ENCODE measurements around the gene MARK3. TPM values are rescaled to one million over a fixed set of nuclear protein-coding genes. Genes with fewer than 3 reads are reported as not detected.

Gene MARK3
- total and polyA plus RNA-seq, 5 experiments from 2014 or later, result 26.8 to 128 (median 36.5) TPM

DNA sequence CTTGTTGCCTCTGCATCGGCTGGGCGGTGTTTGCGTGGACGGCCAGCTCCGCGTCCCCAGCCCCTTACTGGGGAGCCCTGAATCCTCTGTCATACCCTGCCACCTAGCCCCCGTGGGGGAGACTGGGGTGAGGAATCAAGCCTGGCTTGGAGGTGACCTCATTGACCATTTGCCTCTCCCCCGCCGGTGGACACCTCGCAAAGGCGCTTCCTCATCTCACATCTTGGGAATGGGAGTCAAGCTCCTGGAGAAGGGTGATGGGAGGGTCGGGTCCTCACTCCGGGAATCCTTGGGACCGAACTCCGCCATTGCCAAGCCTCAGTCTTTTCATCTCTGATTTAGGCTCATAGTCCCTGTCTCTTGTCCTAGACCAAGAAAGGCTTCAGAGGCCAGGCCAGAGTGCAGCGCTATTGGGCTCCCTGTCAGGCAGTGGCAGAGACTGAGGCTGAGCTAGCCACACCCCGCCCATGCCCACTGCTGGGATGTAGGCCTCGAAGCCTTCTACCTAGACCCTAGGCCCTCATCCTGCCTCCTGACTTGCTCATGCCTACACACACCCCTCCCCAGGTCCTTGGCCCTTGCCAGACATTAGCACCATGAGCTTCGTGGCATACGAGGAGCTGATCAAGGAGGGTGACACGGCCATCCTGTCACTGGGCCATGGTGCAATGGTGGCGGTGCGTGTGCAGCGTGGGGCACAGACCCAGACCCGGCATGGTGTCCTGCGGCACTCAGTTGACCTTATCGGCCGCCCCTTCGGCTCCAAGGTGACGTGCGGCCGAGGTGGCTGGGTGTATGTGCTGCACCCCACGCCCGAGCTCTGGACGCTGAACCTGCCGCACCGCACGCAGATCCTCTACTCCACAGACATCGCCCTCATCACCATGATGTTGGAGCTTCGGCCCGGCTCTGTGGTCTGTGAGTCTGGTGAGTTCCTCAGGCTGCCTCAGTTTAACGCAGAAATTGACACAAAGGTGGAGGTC is 144.5 kb downstream of the MARK3 start:
- DNase-seq (no peak), ATAC-seq (no peak)
- POLR2A ChIA-PET, result interaction anchor here (1.1 to 3.6 kb wide), 5 partner anchors 9 to 196 kb away, joined by 4 to 12 read pairs (median 9); partner anchors contain the start of genes BAG5, COA8 and EIF5
- peak overlapping the region; percentile 86 to 98 (median 95) for H3K27ac Mint-ChIP-seq
- H3K36me3 Mint-ChIP-seq, result peaks cover 0 to 4% (median 0%) of the 10 kb centered on the region in 3 donors
- peak overlapping the region; percentile 88 to 95 (median 92) for H3K4me3 Mint-ChIP-seq
- H3K27me3 Mint-ChIP-seq, result peaks cover 0 to 2% (median 0%) of the 10 kb centered on the region in 5 donors
- no peaks in the 10 kb centered on the region for H3K9me3 Mint-ChIP-seq
- peaks cover 19 to 52% (median 41%) of the 10 kb centered on the region in 4 donors for H3K4me1 Mint-ChIP-seq

DNA sequence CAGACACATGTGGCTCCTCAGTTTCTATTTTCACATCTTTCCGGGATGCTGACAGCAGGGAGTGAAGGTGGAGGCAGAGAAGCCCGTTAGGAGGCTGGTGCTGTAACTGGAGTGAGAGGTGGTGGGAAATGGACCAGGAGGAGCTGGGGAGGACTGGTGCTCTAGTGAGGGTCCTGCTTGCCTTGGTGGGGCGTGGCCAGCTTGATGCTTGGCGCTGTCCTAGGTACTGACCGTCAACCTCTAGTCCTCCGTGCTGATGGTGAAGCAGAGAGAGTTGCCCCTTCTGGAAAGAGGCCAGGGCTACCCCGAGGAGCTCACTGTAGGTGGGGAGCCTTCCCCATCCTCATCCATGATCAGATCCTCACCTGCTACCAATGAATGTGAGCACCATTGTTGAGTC is 145.2 kb downstream of the MARK3 start:
- no peak for ATAC-seq
- H3K27me3 Mint-ChIP-seq, result peaks cover 0 to 2% (median 0%) of the 10 kb centered on the region in 5 donors
- H3K9me3 Mint-ChIP-seq, result no peaks in the 10 kb centered on the region
- peaks cover 19 to 52% (median 41%) of the 10 kb centered on the region in 4 donors for H3K4me1 Mint-ChIP-seq
- peak in 2 of 10 donors; percentile 26 to 29 for DNase-seq
- H3K36me3 Mint-ChIP-seq, result peaks cover 0 to 4% (median 0%) of the 10 kb centered on the region in 3 donors
- H3K27ac Mint-ChIP-seq, result peak overlapping the region in 8 of 10 donors; percentile 57 to 98 (median 90)
- POLR2A ChIA-PET, result interaction anchor here (0.8 to 3.6 kb wide), 5 partner anchors 9 to 197 kb away, joined by 3 to 12 read pairs (median 9); partner anchors contain the start of genes BAG5, COA8 and EIF5
- peak overlapping the region; percentile 88 to 95 (median 92) for H3K4me3 Mint-ChIP-seq

DNA sequence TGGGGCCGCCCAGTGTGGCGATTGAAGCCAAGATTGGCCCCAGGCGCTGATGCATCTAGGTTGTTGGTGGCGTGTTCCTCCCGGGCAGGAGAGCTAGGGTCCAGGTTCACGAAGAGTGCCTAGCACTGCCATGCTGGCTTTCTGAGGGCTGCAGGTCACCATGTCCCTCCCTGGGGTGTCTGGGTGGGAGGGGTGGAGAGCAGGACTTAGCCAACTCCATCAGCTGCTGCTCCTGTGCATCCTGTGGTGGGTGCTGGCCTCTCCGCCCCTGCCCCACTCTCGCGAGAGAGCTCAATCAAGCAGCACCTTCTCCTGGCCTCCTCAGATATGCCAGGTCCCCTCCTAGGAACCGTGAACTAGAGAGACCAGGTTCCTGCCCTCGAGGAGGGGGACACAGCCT is 145.6 kb downstream of the MARK3 start:
- POLR2A ChIA-PET, result interaction anchor here (0.8 to 3.6 kb wide), 3 partner anchors 10 to 197 kb away, joined by 3 to 12 read pairs (median 11); partner anchors contain the start of genes BAG5, COA8 and EIF5
- no peaks in the 10 kb centered on the region for H3K9me3 Mint-ChIP-seq
- peaks cover 19 to 52% (median 40%) of the 10 kb centered on the region in 4 donors for H3K4me1 Mint-ChIP-seq

DNA sequence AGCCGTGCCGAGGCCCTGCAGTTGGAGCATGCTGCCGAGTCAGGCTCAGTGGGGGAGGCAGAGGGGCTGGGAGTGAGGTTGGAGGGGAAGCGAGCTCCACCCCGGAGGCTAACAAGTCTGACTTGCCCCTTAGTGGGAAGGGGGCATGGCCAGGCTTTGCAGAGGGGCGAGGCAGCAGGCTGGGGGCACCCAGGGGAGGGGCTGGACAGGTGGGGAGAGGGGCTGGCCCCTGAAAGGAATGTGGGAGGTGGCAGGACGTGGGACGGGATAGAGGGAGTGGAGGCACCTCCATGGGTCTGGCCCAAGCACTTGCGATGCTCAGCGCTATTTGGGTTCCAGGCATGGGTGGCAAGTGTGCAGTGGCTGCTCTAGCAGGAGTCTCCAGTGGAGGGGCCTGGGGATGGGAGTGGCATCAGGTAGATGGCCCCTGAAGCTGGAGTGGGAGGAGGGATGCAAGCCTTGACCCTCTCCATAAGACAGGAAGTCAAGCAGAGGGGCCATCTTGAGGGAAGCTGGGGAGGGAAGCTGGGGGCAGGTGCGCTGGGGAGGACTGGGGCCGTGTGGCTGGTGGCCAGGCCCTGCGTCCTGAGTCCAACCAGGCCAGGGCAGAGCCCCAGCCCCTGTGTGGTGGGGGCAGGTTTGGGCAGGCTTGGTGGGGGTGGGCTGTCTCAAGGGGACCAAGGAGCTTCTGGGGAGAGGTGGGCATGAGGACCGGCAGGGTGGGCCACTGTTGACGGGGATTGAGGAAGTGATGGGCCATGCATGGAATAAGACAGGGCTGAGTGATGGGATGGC is 146.4 kb downstream of the MARK3 start:
- Mint-ChIP-seq H3K4me3 (peak overlapping the region in 4 of 10 donors; percentile 13 to 63 (median 19)), H3K27me3 (peaks cover 0 to 2% (median 0%) of the 10 kb centered on the region in 5 donors), H3K4me1 (peaks cover 19 to 50% (median 39%) of the 10 kb centered on the region in 4 donors), H3K27ac (peak overlapping the region in 5 of 10 donors; percentile 44 to 63 (median 56)), H3K9me3 (no peaks in the 10 kb centered on the region), H3K36me3 (peaks cover 0 to 4% (median 0%) of the 10 kb centered on the region in 3 donors)
- ATAC-seq, result no peak
- POLR2A ChIA-PET, result interaction anchor here (2.6 to 3.6 kb wide), 2 partner anchors 30 to 198 kb away, joined by 11 to 12 read pairs; partner anchors contain the start of genes BAG5, COA8 and EIF5
- no peak for DNase-seq

More for the DNA sequence above, 145.6 kb downstream of the MARK3 start:
- Mint-ChIP-seq H3K4me3 (peak overlapping the region in 7 of 10 donors; percentile 90 to 95 (median 93)), H3K27me3 (peaks cover 0 to 2% (median 0%) of the 10 kb centered on the region in 5 donors), H3K27ac (peak overlapping the region in 8 of 10 donors; percentile 24 to 96 (median 60)), H3K36me3 (peaks cover 0 to 4% (median 0%) of the 10 kb centered on the region in 3 donors)
- ATAC-seq, result no peak
- DNase-seq, result no peak

DNA sequence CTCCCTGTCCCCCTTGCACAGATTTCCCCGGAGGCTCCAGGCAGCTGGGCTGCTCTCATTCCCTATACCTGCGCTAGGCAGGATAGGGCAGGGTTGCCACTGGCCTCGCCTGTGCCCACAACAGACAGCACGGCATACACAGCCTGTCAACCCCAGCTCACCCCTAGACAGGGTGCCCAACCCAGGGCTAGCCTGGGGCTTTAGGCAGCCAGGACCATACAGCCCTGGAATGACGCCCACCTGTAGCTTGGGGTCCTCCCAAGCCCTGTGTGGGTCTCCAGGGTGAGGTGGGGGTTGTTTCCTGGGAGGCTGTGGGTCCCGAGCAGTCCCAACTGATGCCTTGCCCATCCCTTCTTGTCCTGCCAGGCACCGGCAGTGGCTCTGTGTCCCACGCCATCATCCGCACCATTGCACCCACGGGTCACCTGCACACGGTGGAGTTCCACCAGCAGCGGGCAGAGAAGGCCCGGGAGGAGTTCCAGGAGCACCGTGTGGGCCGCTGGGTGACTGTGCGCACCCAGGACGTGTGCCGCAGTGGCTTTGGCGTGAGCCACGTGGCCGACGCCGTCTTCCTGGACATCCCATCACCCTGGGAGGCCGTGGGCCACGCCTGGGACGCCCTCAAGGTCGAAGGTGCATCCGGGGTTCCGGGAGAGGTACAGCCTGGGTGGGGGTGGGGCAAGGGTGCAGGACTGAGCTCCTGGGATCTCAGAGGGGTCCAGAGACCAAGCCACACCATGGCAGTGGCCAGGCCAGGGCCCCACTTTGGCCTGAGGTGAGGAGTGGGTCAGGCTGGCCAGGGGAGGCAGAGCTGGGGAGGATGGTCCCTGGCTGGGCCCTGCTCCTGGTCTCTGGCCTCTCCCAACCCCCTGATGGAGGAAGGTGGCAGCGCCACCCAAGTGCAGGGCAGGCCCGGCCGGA is 147.3 kb downstream of the MARK3 start:
- Mint-ChIP-seq H3K36me3 (peaks cover 0 to 4% (median 0%) of the 10 kb centered on the region in 3 donors), H3K27me3 (peaks cover 0 to 2% (median 0%) of the 10 kb centered on the region in 5 donors), H3K27ac (peak overlapping the region in 1 of 10 donors; percentile 49), H3K4me1 (peaks cover 18 to 42% (median 32%) of the 10 kb centered on the region in 4 donors), H3K9me3 (no peaks in the 10 kb centered on the region), H3K4me3 (no peak overlapping the region)
- no peak for DNase-seq
- POLR2A ChIA-PET, result interaction anchor here (1.7 to 2.6 kb wide), 2 partner anchors 13 to 30 kb away, joined by 4 to 11 read pairs; partner anchors contain the start of genes BAG5 and COA8
- ATAC-seq, result no peak

DNA sequence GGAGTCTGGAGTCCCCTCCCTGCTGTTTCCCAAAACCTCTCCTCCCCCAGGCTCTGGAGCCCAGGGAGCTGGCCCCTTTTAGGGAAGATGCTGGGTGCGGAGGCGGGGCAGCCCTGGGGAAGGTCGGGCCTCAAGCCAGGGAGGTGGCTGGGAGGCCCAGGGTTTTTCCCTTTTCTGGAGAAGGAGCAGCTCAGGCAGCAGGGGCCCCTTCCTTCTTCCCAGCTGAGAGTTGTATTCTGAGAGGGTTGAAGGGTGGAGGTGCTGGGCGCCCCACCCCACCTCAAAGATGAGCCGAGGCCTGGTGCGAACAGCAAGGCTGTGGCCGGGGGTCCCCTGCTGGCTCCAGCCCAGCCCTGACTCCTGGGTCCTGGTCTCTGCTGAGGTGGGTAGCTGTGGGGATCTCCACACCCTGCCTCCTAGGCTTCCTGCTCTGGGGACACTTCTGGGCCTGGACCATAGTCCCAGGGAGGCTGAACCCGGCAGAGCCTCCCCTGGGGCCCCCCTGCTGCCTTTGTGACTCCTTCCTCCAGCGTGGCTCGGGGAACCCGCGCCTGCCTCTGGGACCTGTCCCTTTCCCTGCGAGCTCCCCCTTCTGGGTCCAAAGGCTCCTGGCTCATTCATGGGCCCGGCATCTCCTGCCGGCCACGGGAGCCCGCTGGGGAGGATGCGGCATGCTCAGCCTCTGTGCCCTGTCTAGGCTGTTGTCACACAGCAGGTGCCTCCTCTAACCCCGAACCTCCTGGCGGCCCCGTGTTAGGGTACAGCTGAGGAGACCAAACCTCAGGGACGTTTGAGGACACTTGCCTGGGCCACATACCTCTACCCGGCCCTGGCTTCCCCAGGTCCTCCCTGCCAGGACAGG is 148.2 kb downstream of the MARK3 start:
- H3K4me3 Mint-ChIP-seq, result peak overlapping the region in 1 of 10 donors; percentile 37
- no peak for DNase-seq
- no peaks in the 10 kb centered on the region for H3K9me3 Mint-ChIP-seq
- peaks cover 0 to 4% (median 0%) of the 10 kb centered on the region in 3 donors for H3K36me3 Mint-ChIP-seq
- no peak for ATAC-seq
- H3K27ac Mint-ChIP-seq, result no peak overlapping the region
- peaks cover 17 to 33% (median 26%) of the 10 kb centered on the region in 4 donors for H3K4me1 Mint-ChIP-seq
- peaks cover 0 to 2% (median 0%) of the 10 kb centered on the region in 5 donors for H3K27me3 Mint-ChIP-seq
- POLR2A ChIA-PET, result interaction anchor here (1.7 kb wide), 1 partner anchor 12 kb away, joined by 4 read pairs; no protein-coding TSS in a partner anchor

DNA sequence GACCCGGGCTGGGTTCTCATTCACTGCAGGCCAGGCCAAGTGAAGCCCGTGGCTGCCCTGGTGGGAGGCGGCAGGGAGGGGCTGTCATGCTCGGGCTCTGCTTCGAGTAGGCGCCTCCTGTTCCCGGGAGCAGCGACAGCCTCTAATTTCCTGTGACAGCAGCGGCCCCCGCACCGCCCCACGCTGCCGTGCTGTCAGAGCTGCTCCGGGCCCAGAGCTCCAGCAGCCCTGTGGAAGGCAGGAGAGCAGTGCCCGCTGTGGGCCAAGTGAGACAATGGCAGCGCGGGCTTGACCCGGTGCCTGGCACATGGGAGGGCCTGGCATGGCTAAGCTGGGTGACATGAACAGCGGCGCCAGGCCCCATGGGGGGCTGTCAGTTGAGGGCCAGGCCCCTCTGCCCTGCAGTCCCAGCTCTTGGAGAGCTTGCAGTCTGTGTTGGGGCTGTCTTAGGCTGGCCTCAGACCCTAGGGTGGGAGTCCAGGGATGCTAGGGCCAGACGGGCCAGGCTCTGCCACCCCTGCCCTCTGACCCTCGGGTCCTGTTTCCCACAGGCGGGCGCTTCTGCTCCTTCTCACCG is 148.9 kb downstream of the MARK3 start:
- no peak overlapping the region for H3K4me3 Mint-ChIP-seq
- H3K9me3 Mint-ChIP-seq, result no peaks in the 10 kb centered on the region
- peaks cover 16 to 27% (median 22%) of the 10 kb centered on the region in 4 donors for H3K4me1 Mint-ChIP-seq
- ATAC-seq (no peak), DNase-seq (no peak)
- H3K27ac Mint-ChIP-seq, result no peak overlapping the region
- POLR2A ChIA-PET, result interaction anchor here (1.7 kb wide), 1 partner anchor 11 kb away, joined by 4 read pairs; no protein-coding TSS in a partner anchor
- no peaks in the 10 kb centered on the region for H3K27me3 Mint-ChIP-seq
- H3K36me3 Mint-ChIP-seq, result peaks cover 0 to 4% (median 0%) of the 10 kb centered on the region in 3 donors

DNA sequence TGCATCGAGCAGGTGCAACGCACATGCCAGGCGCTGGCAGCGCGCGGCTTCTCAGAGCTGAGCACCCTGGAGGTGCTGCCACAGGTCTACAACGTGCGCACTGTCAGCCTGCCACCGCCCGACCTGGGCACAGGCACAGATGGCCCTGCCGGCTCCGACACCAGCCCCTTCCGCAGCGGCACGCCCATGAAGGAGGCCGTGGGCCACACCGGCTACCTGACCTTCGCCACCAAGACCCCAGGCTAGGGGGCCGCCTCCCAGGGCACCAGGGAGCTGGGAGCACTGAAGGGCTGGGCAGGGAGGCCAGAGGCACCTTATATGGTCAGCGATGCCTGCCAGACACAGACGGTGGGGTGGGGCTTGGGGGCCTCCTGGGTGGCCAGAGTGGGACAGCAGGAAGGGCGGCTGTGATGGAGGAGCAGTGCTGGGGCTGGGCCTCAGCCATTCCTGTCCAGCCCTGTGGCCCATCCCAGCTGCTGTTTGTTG is 149.4 kb downstream of the MARK3 start:
- no peak for ATAC-seq
- H3K36me3 Mint-ChIP-seq, result peaks cover 0 to 4% (median 0%) of the 10 kb centered on the region in 3 donors

DNA sequence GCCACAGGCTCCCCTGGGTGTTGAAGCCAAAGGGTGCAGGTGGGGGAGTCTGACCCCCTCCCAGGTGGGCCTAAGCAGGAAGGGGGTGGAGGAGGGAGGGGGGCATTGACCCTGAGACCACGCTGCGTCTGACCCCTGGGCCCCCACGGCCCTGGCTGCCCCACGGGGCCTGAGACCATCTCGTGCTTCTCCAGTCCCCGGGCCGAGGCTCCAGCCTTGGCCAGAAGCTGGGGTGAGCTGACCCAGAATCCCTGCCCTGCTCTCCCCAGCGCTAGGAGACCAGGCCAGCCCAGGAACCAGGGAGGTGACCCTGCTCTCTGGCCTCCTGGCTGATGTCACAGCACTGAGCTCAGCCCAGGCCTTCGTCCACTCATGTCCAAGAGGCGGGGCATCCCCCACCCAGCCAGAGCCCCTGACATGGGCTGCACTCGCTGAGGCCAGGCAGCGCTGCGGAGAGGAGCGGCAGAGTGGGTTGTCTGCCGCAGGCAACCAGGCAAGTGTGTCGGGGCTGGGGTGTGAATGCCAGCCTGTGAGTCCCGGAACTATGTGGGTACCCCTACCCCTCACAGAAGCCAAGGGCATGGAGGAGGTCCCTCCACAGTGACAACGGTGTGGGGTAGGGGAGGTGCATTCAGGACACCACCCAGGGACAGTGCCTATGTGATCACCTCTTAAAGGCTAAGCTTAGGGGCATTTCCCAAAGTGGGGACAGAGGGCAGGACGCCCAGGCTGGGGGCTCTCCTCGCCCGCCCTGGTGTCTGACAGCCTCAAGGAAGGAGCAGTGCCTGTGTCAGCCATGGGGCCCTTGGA is 150.1 kb downstream of the MARK3 start:
- Mint-ChIP-seq H3K4me1 (peaks cover 9 to 19% (median 13%) of the 10 kb centered on the region in 4 donors), H3K27me3 (no peaks in the 10 kb centered on the region), H3K36me3 (peaks cover 0 to 2% (median 0%) of the 10 kb centered on the region in 3 donors), H3K4me3 (no peak overlapping the region), H3K9me3 (no peaks in the 10 kb centered on the region), H3K27ac (no peak overlapping the region)
- DNase-seq, result no peak
- POLR2A ChIA-PET, result interaction anchor here (0.6 kb wide), 1 partner anchor 1399 kb away, joined by 4 read pairs; no protein-coding TSS in a partner anchor
- no peak for ATAC-seq

More for the DNA sequence above, 149.4 kb downstream of the MARK3 start:
- no peak for DNase-seq
- peaks cover 13 to 26% (median 19%) of the 10 kb centered on the region in 4 donors for H3K4me1 Mint-ChIP-seq
- H3K9me3 Mint-ChIP-seq, result no peaks in the 10 kb centered on the region
- POLR2A ChIA-PET, result no interaction called here
- no peaks in the 10 kb centered on the region for H3K27me3 Mint-ChIP-seq
- H3K4me3 Mint-ChIP-seq, result no peak overlapping the region
- no peak overlapping the region for H3K27ac Mint-ChIP-seq
